IPS-18c (cell line): ENCODE results near the gene ZNF668.
"Not testable (repeated sequence)": the region's sequence is repeated elsewhere in the genome, so short reads cannot be mapped to it uniquely, and the experiment has no call there.

Source experiments
- H3K4me3 ChIP-seq: 2 replicates; pipeline ENCODE4 v1.7.0; 2013; ENCODE audit warnings: low read depth, mild to moderate bottlenecking, low read length, moderate library complexity; ENCODE audit not compliant: insufficient read depth
- H3K9me3 ChIP-seq: one replicate; pipeline ENCODE4 v1.6.1; 2013; ENCODE audit warnings: mild to moderate bottlenecking, low read length, moderate library complexity; ENCODE audit not compliant: control insufficient read depth, insufficient read depth

ZNF668 gene

GRCh38 chr16:31106509-31107464, 32.7 kb upstream of the ZNF668 start:
- H3K4me3 ChIP-seq, result no peak overlapping the region

DNA sequence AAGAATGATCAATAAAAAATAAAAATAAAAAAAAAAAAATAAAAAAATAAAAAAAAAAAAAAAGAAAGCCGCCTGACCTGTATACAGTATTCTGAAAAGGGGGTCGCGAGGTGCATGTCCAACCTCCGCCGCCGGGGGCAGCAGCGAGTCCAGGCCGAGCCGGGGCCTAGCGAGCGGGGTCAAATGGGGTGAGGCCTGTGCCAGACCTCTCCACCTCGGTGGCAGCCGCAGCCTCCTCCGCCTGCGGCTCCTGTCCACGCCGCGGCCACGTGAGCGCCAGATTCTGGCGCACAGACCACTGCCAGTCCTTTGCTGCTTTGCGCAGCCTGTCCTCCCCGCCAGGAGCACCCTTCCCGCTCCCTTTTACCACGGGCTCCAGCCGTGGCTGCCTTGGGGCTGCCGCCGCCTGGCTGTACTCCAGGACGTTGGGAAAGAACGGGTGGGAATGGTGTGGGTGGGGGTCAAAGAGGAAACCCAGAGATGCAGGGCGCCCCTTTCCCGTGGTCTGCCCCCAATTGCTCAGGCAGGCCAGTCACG, 31.7 kb upstream of the ZNF668 start:
- Histone ChIP-seq H3K4me3 (no peak overlapping the region; the same call in 1 of the 2 replicates), H3K9me3 (no peaks in the 10 kb centered on the region)

More at GRCh38 chr16:31106509-31107464, 32.7 kb upstream of the ZNF668 start:
- no peaks in the 10 kb centered on the region for H3K9me3 ChIP-seq

DNA sequence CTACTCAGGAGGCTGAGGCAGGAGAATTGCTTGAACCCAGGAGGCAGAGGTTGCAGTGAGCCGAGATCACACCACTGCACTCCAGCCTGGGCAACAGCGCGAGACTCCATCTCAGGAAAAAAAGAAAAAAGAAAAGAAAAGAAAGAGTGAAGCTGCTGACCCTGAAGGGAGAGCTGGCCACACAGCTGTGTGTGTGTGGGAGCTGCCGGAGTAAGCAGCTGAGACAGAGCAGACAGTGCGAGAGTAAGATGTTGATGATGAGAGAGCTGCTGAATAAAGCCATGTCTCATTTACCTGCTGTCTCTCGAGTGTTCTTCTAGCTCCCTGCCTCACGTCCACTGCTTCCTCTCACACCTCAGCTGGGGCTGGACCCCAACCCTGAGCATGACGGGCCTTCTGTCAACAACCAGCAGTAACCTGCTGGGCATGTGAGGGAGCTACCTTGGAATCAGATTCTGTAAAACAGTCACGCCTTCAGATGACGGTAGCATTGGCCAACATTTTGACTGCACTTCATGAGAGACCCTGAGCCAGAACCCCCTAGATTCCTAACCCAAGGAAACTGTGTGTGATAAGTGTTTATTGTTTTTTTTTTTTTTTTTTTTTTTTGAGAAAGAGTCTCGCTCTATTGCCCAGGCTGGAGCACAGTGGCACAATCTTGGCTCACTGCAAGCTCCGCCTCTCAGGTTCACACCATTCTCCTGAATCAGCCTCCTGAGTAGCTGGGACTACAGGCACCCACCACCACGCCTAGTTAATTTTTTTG, 27.0 kb upstream of the ZNF668 start:
- H3K9me3 ChIP-seq, H3K4me3 ChIP-seq: not testable (repeated sequence)

GRCh38 chr16:31099860-31100638, 26.0 kb upstream of the ZNF668 start:
- H3K9me3 ChIP-seq, result no peaks in the 10 kb centered on the region
- no peak overlapping the region for H3K4me3 ChIP-seq

GRCh38 chr16:31094424-31095120, 20.5 kb upstream of the ZNF668 start, which contains the start of gene VKORC1:
VKORC1 (minus strand) TSS chr16:31094797; CDS start chr16:31094729, 68 bp downstream.
- Histone ChIP-seq H3K4me3 (peak within 1 kb of the TSS; percentile 72), H3K9me3 (no peaks in the 10 kb centered on the region)

- Histone ChIP-seq H3K4me3 (peak overlapping the region; percentile 72), H3K9me3 (no peaks in the 10 kb centered on the region)
Measured at GRCh38 chr16:31094088-31094423, 20.0 kb upstream of the ZNF668 start.

- Histone ChIP-seq H3K9me3 (no peaks in the 10 kb centered on the region), H3K4me3 (peak overlapping the region; percentile 72)
Measured at GRCh38 chr16:31093132-31093703, 19.2 kb upstream of the ZNF668 start.

- Histone ChIP-seq H3K9me3 (no peaks in the 10 kb centered on the region), H3K4me3 (no peak overlapping the region)
Measured at GRCh38 chr16:31092330-31092729, 18.3 kb upstream of the ZNF668 start.

- no peaks in the 10 kb centered on the region for H3K9me3 ChIP-seq
Measured at GRCh38 chr16:31090540-31090939, 16.5 kb upstream of the ZNF668 start.

DNA sequence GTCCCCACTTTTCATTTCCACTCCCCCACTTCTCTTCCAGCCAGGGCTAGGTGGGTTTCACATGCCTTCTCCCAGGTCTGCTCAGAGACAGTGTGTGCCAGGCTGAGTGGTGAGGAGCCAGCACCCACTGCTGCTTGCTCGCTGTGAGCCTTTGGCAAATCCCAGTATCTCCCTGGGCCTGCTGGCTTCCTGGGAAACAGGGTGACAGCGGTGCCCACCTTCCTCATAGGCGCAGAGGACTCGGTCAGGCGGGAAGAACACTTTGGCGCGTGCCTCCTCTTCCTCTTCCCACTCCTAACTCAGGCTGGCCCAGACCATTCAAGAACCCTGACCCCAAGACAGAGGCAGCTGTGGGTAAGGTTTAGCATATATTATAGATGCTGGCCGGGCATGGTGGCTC, 15.2 kb upstream of the ZNF668 start:
- H3K9me3 ChIP-seq, result no peaks in the 10 kb centered on the region

More at GRCh38 chr16:31090540-31090939, 16.5 kb upstream of the ZNF668 start:
- no peak overlapping the region for H3K4me3 ChIP-seq

DNA sequence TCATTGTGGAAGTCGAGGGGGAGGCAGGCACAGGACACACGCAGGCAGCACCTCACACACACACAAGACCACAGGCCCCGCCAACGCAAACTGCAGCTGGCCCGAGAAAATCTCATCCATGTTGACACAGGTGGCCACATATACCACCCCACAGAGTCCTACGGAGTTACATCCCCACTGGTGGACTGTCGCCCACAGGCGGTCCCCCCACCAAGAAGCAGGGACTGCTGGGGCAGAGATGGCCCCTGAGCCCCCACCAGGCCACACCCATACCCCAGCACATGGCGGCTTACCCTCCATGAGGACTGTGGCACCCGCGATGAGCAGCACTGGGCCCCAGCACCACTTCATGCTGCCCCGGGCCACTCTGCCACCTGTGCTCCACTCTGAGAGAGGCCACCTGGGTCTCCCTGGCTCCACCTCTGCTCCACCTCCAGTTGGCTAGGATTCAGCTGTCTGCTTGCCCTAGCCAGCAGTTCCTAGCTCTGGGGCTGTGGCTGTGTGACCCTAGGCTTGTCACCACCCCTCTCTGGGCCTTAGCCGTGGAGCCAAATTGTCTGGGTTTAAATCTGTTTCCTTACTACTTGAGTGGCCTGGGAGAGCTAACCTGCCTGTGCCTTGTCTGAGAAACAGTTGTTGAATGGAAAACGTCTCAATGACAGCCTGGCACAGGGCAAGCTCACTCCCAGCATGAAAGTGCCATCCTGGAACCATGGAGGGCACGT, 14.6 kb upstream of the ZNF668 start, which contains the start of gene PRSS53:
Gene PRSS53, minus strand, starts transcription at position 485 of the 725 bp plus-strand sequence. Its CDS starts 134 bp downstream, at position 351.
- Histone ChIP-seq H3K4me3 (no peak within 1 kb of the TSS), H3K9me3 (no peaks in the 10 kb centered on the region)

More for the DNA sequence above, 15.2 kb upstream of the ZNF668 start:
- H3K4me3 ChIP-seq, result no peak overlapping the region

GRCh38 chr16:31087971-31088370, 13.9 kb upstream of the ZNF668 start:
- H3K9me3 ChIP-seq, result no peaks in the 10 kb centered on the region
- H3K4me3 ChIP-seq, result no peak overlapping the region

- Histone ChIP-seq H3K9me3 (no peaks in the 10 kb centered on the region), H3K4me3 (no peak overlapping the region)
Measured at GRCh38 chr16:31087481-31087880, 13.4 kb upstream of the ZNF668 start.

- no peak overlapping the region for H3K4me3 ChIP-seq
- H3K9me3 ChIP-seq, result no peaks in the 10 kb centered on the region
Measured at GRCh38 chr16:31086629-31086906, 12.5 kb upstream of the ZNF668 start.

GRCh38 chr16:31085873-31086628, 12.0 kb upstream of the ZNF668 start:
- H3K9me3 ChIP-seq, result no peaks in the 10 kb centered on the region
- no peak overlapping the region for H3K4me3 ChIP-seq
